Dermis blood vessel endothelial cell (primary cell): ENCODE results near the gene DMPK. TPM values are rescaled to one million over a fixed set of nuclear protein-coding genes. Genes with fewer than 3 reads are reported as not detected.
"Not testable (repeated sequence)": the region's sequence is repeated elsewhere in the genome, so short reads cannot be mapped to it uniquely, and the experiment has no call there.

Experiments used
- DNase-seq: peaks from one replicate; pipeline ENCODE4 v3.0.0; 2010
- total RNA-seq: library from RNA; depleted of rRNA; stranded (reverse); fragments of >200 nt; gene quantifications from 2 replicates; pipeline ENCODE4 v1.2.3, GENCODE V29; 2014

Gene DMPK
- total RNA-seq, 1 donor from 2014 or later: 12.4 TPM

DNA sequence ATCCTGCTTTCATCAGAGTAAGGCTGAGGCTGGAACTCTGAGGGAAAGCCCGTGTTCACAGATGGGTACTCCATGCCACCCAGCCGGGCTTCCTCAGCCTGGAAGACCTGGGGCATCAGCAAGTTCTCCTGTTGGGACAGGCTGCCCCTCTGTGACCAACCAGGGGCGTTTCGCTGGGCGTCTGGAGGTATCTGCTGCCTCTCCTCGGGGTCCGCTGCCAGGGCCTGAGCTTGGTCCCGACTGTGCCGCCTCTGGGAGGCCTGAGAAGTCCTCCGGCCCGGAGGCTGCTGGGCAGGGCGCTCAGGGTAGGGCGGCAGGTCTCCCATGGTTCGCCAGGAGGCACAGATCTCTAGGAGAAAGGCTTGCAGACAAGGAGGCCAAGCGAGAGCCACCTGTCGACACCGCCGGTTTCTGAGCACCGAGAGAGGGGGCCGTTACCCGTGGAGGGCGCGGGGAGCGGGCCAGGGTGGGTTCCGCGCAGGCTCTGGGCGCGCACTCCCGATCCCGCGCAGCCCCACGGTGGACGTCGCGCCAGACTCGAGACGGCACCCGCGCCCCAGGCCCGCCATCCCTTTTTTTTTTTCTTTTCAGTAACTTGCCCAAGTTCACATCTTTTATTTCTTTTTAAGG lies 32.7 kb upstream of the DMPK start, which contains the start of gene RSPH6A:
Gene RSPH6A, minus strand, starts transcription at position 458 of the 630 bp plus-strand sequence. Its CDS starts 132 bp downstream, at position 326.
- DNase-seq: no peak

DNA sequence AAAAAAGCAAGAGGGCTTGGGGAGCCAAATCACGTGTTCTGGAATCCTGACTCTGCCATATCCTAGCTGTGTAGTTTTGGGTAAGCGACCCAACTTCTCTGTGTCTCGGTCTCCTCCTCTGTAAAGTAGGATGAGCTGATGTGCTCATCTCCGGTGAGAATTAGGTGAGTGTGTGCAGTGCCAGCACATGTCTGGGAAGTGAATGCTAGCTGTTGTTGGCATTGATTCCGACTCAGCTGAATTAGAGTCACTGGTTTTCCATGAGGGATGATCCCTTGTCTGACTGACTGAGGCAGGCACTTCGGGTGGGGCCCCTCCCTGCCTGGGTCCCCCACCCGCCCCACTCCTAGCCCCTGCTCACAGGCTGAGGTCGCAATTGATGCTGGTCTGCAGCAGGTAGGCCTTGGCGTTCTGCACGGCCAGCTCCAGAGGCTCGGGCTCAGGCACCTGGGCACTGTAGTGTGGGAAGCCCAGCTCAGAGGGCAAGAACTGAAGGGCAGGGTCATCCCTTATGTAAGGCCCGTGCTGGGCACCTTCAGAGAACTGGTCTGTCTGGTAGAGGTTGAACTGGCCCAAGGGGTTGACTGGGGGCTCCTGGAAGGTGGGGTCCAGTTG lies 32.0 kb upstream of the DMPK start:
- no peak for DNase-seq

DNA sequence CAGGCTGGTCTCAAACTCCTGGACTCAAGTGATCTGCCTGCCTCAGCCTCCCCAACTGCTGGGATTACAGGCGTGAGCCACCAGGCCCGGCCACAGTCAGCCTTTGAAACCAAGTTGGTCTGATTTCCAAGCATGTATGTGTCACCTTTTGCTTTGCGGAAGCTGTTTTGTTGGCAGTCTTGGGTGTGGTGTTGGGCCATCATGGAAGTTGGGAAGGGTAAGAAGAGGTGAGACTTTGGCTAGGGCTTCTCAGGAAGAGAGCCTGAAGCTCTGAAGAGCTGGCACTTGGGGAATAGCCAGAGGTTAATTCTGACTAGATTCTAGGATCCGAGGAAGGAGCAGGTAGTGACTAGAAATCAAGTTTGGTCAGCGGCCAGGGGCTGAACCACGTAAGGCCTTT lies 30.0 kb upstream of the DMPK start:
- DNase-seq: no peak

DNA sequence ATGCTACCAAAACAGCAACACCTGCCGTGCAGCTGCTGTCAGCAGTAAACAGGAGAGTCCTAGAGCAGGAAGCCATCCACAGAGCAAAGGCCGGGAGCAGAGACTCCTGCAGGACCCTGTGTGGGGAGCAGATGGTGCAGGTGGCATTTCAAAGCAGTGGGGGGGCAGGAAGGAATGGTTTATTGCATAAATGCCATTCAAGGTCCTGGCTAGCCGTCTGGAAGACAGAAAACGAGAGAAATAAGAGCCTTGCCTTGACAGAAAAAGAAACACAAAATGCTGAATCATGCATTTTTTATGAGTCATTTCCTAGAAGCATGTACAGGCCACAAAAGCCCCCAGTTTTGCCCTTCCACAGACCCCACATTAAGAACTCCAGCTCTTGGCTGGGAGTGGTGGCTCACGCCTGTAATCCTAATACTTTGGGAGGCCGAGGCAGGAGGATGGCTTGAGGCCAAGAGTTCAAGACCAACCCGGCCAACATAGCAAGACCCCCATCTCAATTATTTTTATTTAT lies 27.4 kb upstream of the DMPK start:
- peak; percentile 66 for DNase-seq

DNA sequence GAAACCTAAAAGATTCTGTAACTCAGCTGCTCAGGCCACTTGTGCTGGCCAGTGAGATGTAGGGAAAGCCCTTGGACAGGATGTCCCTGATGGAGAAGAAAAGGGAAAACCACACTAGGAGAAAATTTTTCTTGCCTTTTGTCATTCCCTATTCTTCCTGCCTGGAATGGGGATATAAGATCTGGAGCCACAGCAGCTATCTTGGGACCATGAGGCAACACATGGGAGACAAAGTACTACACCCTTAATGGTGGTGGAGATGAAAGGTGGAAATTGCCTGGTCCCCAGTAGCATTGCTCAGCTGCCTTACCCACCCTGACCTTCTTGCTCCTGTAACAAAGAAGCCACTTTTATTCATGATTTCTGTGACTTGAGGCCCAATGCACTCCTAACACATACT lies 23.4 kb upstream of the DMPK start:
- DNase-seq: no peak

DNA sequence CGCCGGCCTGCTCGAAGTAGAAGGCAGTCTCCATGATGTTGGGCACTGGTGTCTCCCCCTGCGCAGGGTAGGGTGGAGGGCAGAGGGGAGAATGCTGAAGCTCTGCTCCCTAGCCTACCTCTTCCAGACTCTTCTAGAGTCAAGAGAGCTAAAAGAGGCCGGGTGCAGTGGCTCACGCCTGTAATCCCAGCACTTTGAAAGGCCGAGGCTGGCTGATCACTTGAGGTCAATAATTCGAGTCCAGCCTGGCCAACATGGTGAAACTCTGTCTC lies 22.6 kb upstream of the DMPK start:
- DNase-seq: no peak

DNA sequence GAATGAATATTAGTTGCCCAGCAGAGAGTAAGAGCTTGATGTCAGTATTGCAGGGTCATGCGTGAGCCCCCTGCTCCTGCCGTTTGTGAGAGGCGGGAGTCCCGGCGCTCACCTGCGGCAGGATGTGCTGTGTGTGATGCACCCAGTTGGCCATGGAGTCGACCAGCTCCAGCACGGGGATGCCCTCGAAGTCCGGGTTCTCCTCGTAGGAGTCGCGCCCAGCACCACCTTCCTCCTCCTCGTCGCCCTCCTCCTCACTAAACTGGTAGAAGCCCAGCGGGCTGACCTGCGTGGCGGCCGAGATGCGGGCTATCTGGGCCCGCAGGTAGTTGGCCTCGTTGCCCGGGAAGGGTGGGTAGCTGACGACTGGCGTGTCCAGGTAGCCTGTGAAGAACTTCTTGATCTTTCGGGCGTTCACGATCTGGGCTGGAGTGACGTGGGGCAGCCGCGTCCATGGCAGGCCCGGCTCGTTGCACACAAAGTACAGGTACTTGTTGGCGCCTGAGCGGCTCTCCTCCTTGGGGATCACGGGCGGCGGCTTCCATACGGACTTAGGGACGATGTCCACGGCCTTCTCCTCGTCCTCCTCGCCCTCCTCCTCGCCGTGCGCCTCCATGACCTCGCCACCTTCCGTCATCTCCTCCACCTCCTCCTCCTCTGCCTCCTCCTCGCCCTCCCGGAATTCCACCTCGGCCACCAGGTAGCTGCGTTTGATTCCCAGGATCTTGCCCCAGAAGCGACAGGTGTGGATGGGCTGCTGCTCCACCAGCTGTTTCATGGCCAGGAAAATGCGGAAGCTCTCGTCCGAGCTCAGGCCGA lies 22.1 kb upstream of the DMPK start:
- DNase-seq: no peak

DNA sequence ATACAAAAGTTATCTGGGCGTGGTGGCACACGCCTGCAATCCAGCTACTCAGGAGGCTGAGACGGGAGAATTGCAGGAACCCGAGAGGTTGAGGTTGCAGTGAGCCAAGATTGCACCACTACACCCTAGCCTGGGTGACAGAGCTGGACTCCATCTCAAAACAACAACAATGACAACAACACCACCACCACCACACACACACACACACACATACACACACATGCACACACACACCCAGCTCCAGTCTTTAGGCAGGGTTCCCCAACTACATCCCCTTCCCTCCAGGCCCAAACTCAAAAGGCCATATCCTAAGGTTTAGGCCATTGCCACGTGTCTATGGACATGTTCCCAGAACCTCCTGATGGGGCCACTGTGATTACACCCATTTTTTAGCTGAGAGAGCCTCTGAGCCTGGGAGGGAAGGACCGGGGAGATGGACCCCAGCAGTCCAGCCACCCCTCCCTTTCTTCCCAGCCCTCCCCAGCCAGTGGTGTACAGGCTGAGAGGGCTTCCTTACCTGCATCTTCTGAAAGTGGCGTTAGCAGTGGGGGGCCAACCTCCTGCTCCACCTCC lies 19.4 kb upstream of the DMPK start:
- DNase-seq: no peak

DNA sequence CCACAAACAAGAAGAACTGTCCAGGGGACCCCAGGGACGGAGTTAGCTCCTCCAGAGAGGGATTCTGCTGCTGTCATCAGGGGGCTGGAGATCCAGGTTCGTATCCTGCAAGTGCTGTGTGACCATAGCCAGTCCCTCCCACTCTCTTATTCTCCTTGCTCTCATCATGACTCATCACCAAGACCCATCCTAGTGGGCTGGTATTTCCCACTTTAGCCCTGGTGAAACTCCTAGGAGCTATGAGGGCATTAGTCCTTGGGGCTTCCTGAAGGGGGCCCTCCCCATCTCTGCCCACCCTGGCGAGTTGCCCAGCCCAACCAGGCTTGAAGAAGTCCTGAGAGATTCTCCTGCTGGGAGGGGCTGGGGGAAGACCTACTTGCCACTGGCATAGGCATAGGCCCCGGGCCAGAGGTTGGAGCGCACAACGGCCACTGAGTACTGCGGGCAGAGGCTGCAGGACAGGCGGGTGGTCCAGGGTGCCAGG lies 17.8 kb upstream of the DMPK start:
- DNase-seq: no peak

DNA sequence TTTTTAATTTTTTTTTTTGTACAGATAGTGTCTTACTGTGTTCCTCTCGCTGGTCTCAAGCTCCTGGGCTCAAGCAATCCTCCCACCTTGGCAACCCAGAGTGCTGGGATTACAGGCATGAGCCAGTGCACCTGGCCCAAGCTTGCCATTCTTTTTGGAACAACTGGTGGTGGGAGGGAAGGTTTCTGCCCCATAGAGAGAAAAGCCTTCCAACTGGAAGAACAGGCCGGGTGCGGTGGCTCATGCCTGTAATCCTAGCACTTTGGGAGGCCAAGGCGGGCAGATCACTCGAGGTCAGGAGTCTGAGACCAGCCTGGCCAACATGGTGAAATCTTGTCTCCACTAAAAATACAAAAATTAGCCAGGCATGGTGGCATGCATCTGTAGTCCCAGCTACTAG lies 17.3 kb upstream of the DMPK start:
- not testable (repeated sequence) for DNase-seq

DNA sequence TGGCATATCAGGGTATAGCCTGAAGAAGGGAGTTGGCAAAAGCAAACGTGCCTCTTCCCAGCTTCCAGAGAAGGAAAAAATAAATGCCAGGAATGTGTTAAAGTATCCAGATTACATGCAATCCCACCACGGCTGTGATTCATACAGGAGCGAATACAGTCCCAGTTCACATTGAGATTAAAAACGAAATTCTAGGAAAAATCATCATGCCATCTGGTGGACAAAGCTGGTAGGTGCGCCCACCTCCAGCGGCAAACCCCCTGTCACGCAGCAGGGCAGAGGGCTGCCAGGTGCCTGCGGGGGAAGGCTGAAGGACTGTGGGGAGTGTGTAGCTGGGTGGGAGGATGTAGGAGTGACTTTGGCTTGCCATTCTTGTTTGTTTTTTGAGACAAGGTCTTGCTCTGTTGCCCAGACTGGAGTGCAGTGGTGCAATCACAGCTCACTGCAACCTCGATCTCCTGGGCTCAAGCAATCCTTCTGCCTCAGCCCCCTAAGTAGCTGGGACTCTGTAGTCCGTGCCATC lies 16.8 kb upstream of the DMPK start:
- peak; percentile 78 for DNase-seq

DNA sequence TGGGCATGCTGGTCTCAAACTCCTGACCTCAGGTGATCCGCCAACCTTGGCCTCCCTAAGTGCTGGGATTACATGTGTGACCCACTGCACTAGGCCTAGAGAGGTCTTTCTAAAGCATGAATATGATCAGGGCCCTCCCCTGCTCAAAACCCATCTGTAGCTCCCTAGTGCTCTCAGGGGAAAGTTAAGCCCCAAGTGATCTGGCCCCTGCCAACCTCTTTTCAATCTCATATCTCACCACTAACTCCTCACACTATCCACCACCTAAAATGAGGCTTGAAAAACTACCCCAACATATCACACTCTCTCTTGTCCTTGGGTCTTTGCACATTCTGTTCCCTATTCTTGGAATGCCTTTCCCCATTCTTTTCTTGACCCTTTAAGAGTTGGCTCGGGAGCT lies 12.3 kb upstream of the DMPK start:
- no peak for DNase-seq

DNA sequence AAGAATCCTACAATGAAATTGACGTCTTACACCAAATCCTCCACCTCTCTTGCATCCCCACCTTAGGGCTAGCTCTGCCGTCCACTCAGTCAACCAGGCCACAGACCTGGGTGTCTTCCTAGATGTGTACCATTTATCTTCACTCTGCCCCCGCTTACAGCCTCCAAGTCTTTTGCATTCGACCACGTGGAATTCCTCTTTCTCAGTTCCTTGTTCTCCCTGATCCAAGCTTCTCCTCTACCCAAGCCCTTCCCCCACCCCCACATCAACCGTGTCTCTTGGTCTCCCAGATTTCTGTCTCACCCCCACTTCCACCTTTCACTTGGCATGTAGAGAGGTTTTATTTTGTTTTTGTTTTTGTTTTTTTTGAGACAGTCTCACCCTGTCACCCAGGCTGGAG lies 11.6 kb upstream of the DMPK start:
- DNase-seq: no peak

DNA sequence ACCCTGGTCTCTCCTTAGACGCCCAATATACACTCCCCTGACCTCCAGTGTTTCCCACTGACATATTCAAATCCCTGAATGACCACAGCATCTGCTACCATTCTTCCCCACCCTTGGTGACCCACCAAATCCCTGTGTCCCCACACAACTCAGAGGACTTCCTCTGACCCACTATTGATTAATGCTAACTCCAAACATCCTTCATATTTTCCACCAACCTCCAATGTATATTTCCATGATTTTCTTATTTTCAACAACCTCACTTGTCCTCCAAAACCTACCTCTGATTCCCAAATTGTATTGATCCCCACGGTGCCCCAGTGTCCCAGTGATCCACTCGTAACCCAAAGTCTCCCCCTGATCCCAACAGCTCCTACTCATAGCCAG lies 10.9 kb upstream of the DMPK start:
- DNase-seq: no peak

DNA sequence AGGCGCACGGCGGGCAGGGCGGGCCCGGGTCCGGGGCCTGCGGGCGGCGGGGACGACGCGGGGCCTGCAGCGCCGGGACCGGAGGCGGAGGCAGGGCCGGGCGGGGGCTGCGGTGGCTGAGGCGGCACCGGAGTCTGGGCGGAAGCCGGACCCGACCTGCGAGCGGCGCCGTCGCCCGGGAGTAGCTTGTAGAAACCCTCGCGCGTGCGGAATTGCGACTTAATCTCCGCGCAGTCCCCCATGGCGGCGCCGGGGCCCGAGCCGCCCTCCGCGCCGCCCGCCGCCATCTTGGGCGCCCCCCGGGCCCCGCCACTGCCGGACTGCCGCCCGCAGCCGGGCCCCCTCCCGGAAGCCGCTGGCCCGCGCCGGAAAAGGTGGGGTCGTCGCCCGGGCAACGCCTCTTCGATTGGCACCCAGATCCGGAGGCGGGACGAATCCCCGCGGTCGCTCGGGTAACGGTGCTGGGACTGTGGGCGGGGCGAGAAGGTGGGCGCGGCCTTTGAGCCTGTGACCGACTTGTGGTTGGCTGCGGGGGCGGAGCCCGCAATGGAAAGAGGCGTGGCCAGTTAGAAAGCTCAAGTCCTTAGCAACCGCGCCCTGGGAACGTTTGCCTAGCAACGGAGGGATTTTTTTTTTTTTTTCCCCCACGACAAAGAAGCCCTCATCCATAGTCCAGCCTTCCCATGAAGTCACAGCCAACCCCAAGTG lies 10.3 kb upstream of the DMPK start, which contains the start of gene DMWD:
Gene DMWD, minus strand, starts transcription at position 376 of the 708 bp plus-strand sequence. Its CDS starts 89 bp downstream, at position 287.
- peak; percentile 99 for DNase-seq

DNA sequence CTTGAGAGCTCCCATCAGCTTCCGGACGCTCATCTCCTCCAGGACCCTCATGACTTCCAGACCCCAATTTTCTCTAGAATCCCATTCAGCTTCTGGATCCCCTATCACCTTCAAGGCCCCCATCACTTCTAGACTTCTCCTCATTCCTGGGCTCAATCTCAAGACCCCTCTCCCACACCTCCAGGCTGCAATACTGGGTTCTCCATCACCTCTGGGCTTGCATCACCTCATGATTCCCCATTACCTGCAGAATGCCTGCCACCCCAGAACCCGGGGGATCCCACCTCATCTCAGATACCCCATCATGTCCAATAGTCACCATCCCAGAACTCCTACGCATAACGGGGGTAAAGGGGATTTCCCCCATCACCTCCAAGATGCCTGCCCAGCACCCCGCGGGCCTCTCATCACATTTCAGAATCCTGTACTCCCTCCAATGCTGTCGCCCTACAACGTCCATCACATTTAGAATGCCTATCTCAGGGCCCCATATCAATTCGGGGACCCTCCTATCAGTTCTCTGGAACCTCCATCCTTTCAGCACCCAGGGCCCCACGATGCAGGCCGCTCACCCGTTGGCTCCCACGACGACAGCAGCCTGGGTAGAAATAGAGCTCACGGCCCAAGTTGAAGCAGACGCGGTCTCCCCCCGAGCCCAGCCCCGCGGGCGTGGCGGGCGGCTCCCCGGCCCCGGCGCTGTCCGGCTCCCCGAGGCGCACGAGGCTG lies 9.6 kb upstream of the DMPK start:
- DNase-seq: peak; percentile 39

DNA sequence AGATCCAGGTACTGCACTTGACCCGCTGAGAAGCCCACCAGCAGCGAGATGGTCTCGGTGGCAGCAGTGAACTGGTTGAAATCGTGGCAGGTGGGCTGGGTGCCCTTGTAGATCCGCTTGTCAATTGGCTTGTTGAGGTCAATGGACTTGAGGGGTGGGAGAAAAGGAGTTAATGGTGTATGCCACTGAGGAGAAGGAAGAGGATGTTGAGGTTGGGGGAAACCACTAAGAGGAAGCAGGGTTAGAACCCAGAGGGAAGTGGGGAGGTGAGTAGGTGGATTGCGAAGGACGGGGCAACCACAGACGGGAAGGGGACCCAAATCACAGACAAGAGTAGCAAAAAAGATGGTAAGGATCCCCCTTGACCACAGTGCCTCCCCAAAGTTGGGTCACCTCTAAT lies 8.7 kb upstream of the DMPK start:
- DNase-seq: no peak

DNA sequence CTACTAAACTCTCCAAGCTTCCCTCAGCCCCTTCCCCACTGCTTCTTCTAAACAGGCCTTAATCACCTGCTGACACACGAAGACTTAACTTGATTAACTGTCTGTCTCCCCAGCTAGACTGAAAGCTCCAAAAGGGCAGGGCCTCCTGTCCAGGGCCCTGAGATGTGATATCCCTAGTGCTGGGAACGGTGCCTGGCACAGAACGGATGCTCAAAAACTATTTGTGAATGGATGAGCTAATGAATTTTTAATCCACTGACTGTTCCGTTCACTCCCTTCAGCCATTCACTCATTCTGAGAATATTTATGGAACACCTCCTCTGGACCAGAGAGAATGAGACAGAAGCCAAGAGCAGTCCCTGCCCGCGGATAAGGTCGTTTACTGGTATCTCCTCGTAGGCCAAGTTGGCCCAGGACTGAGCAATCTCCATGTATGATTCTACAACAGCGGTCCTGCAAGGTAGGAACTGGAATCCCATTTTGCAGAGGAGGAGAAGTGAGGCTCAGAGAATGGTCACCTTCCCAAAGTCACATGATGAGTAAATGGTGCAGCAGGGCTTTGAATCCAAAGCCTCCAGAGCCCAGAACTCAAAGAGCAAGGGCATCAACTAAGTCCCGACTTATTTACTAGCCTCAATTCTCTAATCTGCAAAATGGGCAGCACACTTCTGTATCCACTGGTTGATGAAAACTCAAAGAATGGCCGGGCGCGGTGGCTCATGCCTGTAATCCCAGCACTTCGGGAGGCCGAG lies 6.9 kb upstream of the DMPK start:
- DNase-seq: no peak

DNA sequence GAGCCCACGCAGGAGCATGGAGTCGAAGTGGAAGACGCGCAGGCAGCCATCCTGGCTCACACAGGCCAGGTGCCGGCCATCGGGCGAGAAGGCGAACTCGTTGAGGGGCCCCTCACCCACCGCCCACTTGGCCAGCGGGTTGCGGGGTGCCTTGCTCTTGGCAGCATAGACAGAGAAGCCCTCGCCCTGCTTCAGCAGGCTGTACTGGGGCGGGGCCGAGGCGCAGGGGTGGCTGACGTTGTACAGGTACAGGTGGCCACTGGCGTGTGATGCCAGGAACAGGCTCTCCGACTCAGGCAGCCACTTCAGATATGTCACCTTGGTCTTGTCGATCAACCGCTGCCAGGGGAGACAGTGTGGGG lies 4.2 kb upstream of the DMPK start:
- no peak for DNase-seq

DNA sequence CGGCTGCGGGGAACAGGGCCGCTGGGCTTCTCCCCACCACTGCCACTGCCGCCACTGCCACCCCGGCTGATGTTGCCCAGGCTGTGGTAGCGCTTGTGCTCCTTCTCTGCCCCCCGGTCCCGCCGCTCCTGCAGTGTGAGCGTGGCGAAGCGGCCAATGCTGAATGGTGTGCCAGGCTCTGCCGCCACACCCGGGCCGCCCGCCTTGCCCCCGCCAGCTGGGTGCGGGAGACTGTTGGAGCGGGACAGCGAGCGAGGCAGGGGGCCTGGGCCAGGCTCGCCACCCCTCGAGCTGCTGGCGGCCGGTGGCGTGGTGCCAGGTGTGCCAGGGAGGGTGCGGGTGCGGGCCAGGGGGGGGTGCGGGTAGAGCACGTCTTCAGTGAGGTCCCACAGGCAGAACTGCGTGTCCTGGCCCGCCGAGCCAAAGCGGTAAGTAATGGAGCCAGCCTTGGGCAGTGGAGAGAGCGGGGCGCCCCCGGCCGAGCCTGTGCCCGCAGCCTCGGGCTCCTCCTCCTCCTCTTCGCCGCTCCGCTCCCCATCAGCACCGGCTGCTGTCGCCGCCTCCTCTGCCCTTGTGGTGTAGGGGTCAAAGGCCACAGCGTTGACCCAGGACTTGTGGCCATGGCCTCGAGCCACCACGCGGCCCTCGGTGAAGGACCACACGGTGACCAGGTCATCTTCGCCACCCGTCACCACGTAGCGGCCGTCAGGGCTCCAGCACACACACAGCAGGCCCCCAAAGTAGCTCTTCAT lies 3.7 kb upstream of the DMPK start:
- no peak for DNase-seq
